ENCODE measurements around the gene SMPD1. TPM values are rescaled to one million over a fixed set of nuclear protein-coding genes. Genes with fewer than 3 reads are reported as not detected.

Gene SMPD1
- total and polyA plus RNA-seq, 2 of the 8 experiments (the other 6 are each of a cell fraction or from before 2014, with no cell fraction given) = 1.9 to 2.4 TPM

- H3K56ac ChIP-seq (replicated peaks; ENCODE audit: insufficient read length, low read depth, low read length) = no peak overlapping the region
- H3K9ac ChIP-seq (replicated peaks in 1 of 4; ENCODE audit: extremely low read depth in 1 of 4, low read depth in 3 of 4, low read length in 3 of 4) = no peak overlapping the region
- no peak overlapping the region for H3K14ac ChIP-seq (ENCODE audit: insufficient read length)
- H3K4me3 ChIP-seq (ENCODE audit: extremely low read depth in 1 of 4, insufficient read depth in 2 of 4, low read depth in 3 of 4, low read length in 4 of 4) = no peak overlapping the region
- TF ChIP-seq POLR2AphosphoS5 (IDR thresholded peaks at IDR 0.05; ENCODE audit: low read depth, low read length) (no peak), MAX (IDR thresholded peaks at IDR 0.05) (no peak), SIRT6 (IDR thresholded peaks at IDR 0.05; ENCODE audit: low read length) (no peak), SAP30 (IDR thresholded peaks at IDR 0.05; ENCODE audit: insufficient read depth, insufficient replicate concordance, low read length) (no peak), CEBPB (IDR thresholded peaks at IDR 0.05; ENCODE audit: low read depth, low read length) (no peak), RNF2 (IDR thresholded peaks at IDR 0.05; ENCODE audit: borderline replicate concordance, low read depth, low read length, missing control alignments, poor library complexity, severe bottlenecking) (no peak), CBX5 (IDR thresholded peaks at IDR 0.05; ENCODE audit: low read depth, low read length) (no peak), CREB1 (IDR thresholded peaks at IDR 0.05) (no peak), SP1 (IDR thresholded peaks at IDR 0.05; ENCODE audit: low read depth, low read length) (no peak), EGR1 (IDR thresholded peaks at IDR 0.05; ENCODE audit: borderline replicate concordance, low read depth, low read length) (no peak), JUND (IDR thresholded peaks at IDR 0.05; ENCODE audit: low read length) (no peak)
- no peak overlapping the region for H3K27ac ChIP-seq (ENCODE audit: low read depth, low read length)
- no peak overlapping the region for H3K23ac ChIP-seq (ENCODE audit: insufficient read length)
- no peak overlapping the region for H4K91ac ChIP-seq (replicated peaks; ENCODE audit: insufficient read length, low read length)
- H3K79me2 ChIP-seq (ENCODE audit: control insufficient read depth in 1 of 2, insufficient read depth in 2 of 2, low read length in 2 of 2) = no peaks in the 10 kb centered on the region
- H4K5ac ChIP-seq (ENCODE audit: insufficient read length, low read depth, low read length) = no peak overlapping the region
- WGBS, 2 experiments (ENCODE audit: extremely low coverage in 1 of 2, insufficient coverage in 1 of 2, insufficient read length in 1 of 2, insufficient replicate concordance in 2 of 2, low coverage in 1 of 2, low lambda C conversion rate in 2 of 2, missing lambda C conversion rate in 1 of 2) = 63% methylated on average over 1 of the region's 1 CpG; no CpG with 5 or more reads in 1 of the 2 experiments
- no peak overlapping the region for H3K4me2 ChIP-seq (ENCODE audit: insufficient read depth in 1 of 2, low read depth in 2 of 2, low read length in 2 of 2)
- H3K79me1 ChIP-seq (ENCODE audit: low read depth, low read length) = no peaks in the 10 kb centered on the region
- no peak for DNase-seq (ENCODE audit: low read depth in 1 of 2, low spot score in 2 of 2)
- no peak overlapping the region for H2BK120ac ChIP-seq (replicated peaks; ENCODE audit: low read depth, low read length)
- H2AK5ac ChIP-seq (ENCODE audit: low read depth, low read length) = no peak overlapping the region
- H3K9me3 ChIP-seq (ENCODE audit: insufficient read depth in 2 of 2, low read depth in 1 of 2, low read length in 1 of 2) = no peaks in the 10 kb centered on the region
- H2BK15ac ChIP-seq (ENCODE audit: low read length) = no peak overlapping the region
- H3K4me1 ChIP-seq (replicated peaks in 1 of 4; ENCODE audit: control insufficient read depth in 3 of 4, insufficient read depth in 4 of 4, low read length in 3 of 4) = no peaks in the 10 kb centered on the region
- no peak overlapping the region for H2BK20ac ChIP-seq (ENCODE audit: low read length)
- H2AFZ ChIP-seq (ENCODE audit: low read length) = no peak overlapping the region
- ChIA-PET CTCF (ENCODE audit: partially characterized antibody) (interaction anchor here (1.0 to 2.8 kb wide), 2 partner anchors 18 to 48 kb away, joined by 3 to 11 read pairs; no protein-coding TSS in a partner anchor), POLR2A (ENCODE audit: partially characterized antibody) (no interaction called here)
- H4K8ac ChIP-seq (ENCODE audit: extremely low read depth, insufficient read depth, low read length) = no peak overlapping the region
- no peaks in the 10 kb centered on the region for H3K23me2 ChIP-seq (ENCODE audit: low read depth, low read length)
- no peak overlapping the region for H3K18ac ChIP-seq (ENCODE audit: extremely low read depth, low read length)
- peaks cover 0 to 2% of the 10 kb centered on the region in 2 experiments for H4K20me1 ChIP-seq (replicated peaks in 1 of 2; ENCODE audit: control insufficient read depth in 1 of 2, insufficient read depth in 2 of 2, low read length in 2 of 2)
- no peak overlapping the region for H2BK12ac ChIP-seq (ENCODE audit: low read depth, low read length)
- peaks cover 0 to 2% (median 0%) of the 10 kb centered on the region in 4 experiments; a peak in 2 of 8 replicates for H3K36me3 ChIP-seq (ENCODE audit: control insufficient read depth in 2 of 4, insufficient read depth in 4 of 4, low read length in 3 of 4)
- FAIRE-seq = no peak
- H2BK5ac ChIP-seq (ENCODE audit: low read depth, low read length) = no peak overlapping the region
- no peaks in the 10 kb centered on the region; a peak in 1 of 7 replicates for H3K27me3 ChIP-seq (replicated peaks in 1 of 4; ENCODE audit: control insufficient read depth in 3 of 4, extremely low read depth in 1 of 4, insufficient read depth in 3 of 4, low read length in 3 of 4)
- no peak overlapping the region for H3K4ac ChIP-seq (replicated peaks; ENCODE audit: insufficient read length, low read depth, low read length)
Observed at GRCh38 chr11:6397156-6397555, 6.9 kb downstream of the SMPD1 start.
